HepG2 (cell line): ENCODE measurements around the gene TREML4. TPM values are rescaled to one million over a fixed set of nuclear protein-coding genes. Genes with fewer than 3 reads are reported as not detected.

Experiments used
- ATAC-seq: fragments of 200-7000 bp; cut with Tn5 transposase; 3 replicates; pipeline ENCODE4 v1.9.1; 2020; ENCODE audit warnings: mild to moderate bottlenecking, moderate library complexity
- BruUV-seq: library from RNA; stranded (reverse); fragments of 400-500 nt; replicated peaks from 2 replicates; lab custom pipeline; 2021; lab: Mats Ljungman, UMichigan
- CTCF ChIA-PET: fragments of 300-600 bp; formaldehyde crosslinking; extraction: SDS; loops from one replicate; lab custom pipeline; 2021; ENCODE audit warnings: low total read pairs, inconsistent platforms, low intra/inter-chr PET ratio; lab: Yijun Ruan, JAX
- POLR2A ChIA-PET: fragments of 350-600 bp; sonication (Branson Sonifier 250); formaldehyde crosslinking; loops from one replicate; lab custom pipeline; 2020; ENCODE audit warnings: antibody characterized with exemption, inconsistent platforms; lab: Yijun Ruan, JAX
- DNase-seq: peaks from one replicate; pipeline ENCODE4 v3.0.0-alpha.2; 2015; ENCODE audit warnings: low spot score
- FAIRE-seq: peaks from 3 replicates; lab custom pipeline; 2011; peaks lifted over from hg19 to GRCh38; lab: Jason Lieb, UNC
- H2AFZ ChIP-seq: one replicate; pipeline ENCODE4 v1.6.1; 2011; ENCODE audit warnings: low read length, inconsistent platforms
- H3K27ac ChIP-seq: fragments of 300-600 bp; 3 replicates; pipeline ENCODE4 v1.8.0; 2011; ENCODE audit warnings: mixed run types, mild to moderate bottlenecking, mixed read lengths, low read length, inconsistent platforms; ENCODE audit not compliant: insufficient read depth; ENCODE audit errors: extremely low read length
- H3K27me3 ChIP-seq, 2 experiments: fragments of 200-600 bp in 1 of 2; 2 replicates in 1 of 2; 3 replicates in 1 of 2; pipeline versions ENCODE4 v1.6.0 to v1.8.0; 2011; ENCODE audit warnings: low read length in 2 of 2, mild to moderate bottlenecking in 2 of 2, moderate library complexity in 2 of 2, inconsistent platforms in 1 of 2; ENCODE audit not compliant: insufficient read depth in 2 of 2, control insufficient read depth in 1 of 2
- H3K36me3 ChIP-seq, 2 experiments: fragments of 200-600 bp in 1 of 2; replicated peaks in 1 of 2; 2 replicates in 1 of 2; 3 replicates in 1 of 2; pipeline versions ENCODE4 v1.5.1 to v1.8.0; 2011; ENCODE audit warnings: low read length in 2 of 2, inconsistent platforms in 1 of 2; ENCODE audit not compliant: insufficient read depth in 2 of 2, control insufficient read depth in 1 of 2
- H3K4me1 ChIP-seq: 2 replicates; pipeline ENCODE4 v1.5.1; 2012; ENCODE audit warnings: low read length, inconsistent platforms; ENCODE audit not compliant: insufficient read depth
- H3K4me2 ChIP-seq: 2 replicates; pipeline ENCODE4 v1.6.0; 2011; ENCODE audit warnings: low read depth, low read length, inconsistent platforms
- H3K4me3 ChIP-seq, 3 experiments: fragments of 200-600 bp in 1 of 3; sonication (generic), shearing (Covaris generic) in 1 of 3; replicated peaks in 1 of 3; 2 replicates each; pipeline ENCODE4 v1.5.1; 2011 to 2016; ENCODE audit warnings: low read length in 3 of 3, inconsistent platforms in 2 of 3, low read depth in 2 of 3, mild to moderate bottlenecking in 2 of 3, control low read depth in 1 of 3, mixed read lengths in 1 of 3; ENCODE audit not compliant: insufficient read depth in 1 of 3
- H3K79me2 ChIP-seq: one replicate; pipeline ENCODE4 v1.6.1; 2011; ENCODE audit warnings: low read length, inconsistent platforms; ENCODE audit not compliant: insufficient read depth
- H3K9ac ChIP-seq: 2 replicates; pipeline ENCODE4 v1.6.0; 2011; ENCODE audit warnings: mild to moderate bottlenecking, low read depth, low read length, inconsistent platforms; ENCODE audit not compliant: insufficient read depth
- H3K9me3 ChIP-seq: 2 replicates; pipeline ENCODE4 v1.5.1; 2012; ENCODE audit warnings: mild to moderate bottlenecking, low read length
- H4K20me1 ChIP-seq: 2 replicates; pipeline ENCODE4 v1.6.0; 2011; ENCODE audit warnings: inconsistent platforms, mild to moderate bottlenecking, low read length, moderate library complexity; ENCODE audit not compliant: insufficient read depth
- CEBPG ChIP-seq: IDR thresholded peaks from 2 replicates; pipeline ENCODE4 v1.6.1; 2016
- FOXC1 ChIP-seq: sonication (generic); formaldehyde crosslinking; IDR thresholded peaks from 2 replicates; pipeline ENCODE4 v1.8.0; 2022; ENCODE audit warnings: mild to moderate bottlenecking, missing genetic modification reagents, borderline replicate concordance
- HHEX ChIP-seq: IDR thresholded peaks from 2 replicates; pipeline ENCODE4 v1.6.1; 2016; ENCODE audit warnings: control low read depth
- IKZF5 ChIP-seq: IDR thresholded peaks from 2 replicates; pipeline ENCODE4 v1.6.1; 2018; ENCODE audit warnings: missing genetic modification reagents, mild to moderate bottlenecking, missing compliant biosample characterization
- MXD1 ChIP-seq: sonication (generic); formaldehyde crosslinking; IDR thresholded peaks from 2 replicates; pipeline ENCODE4 v1.4.0; 2020; ENCODE audit warnings: mild to moderate bottlenecking, missing genetic modification reagents
- MYPOP ChIP-seq: sonication (generic); formaldehyde crosslinking; IDR thresholded peaks from 2 replicates; pipeline ENCODE4 v1.8.1; 2023; ENCODE audit warnings: mild to moderate bottlenecking, moderate library complexity, missing genetic modification reagents
- NFE2L1 ChIP-seq: sonication (generic); formaldehyde crosslinking; IDR thresholded peaks from 2 replicates; pipeline ENCODE4 v1.4.0; 2020; ENCODE audit warnings: missing genetic modification reagents, mild to moderate bottlenecking, borderline replicate concordance
- POLR2AphosphoS5 ChIP-seq: IDR thresholded peaks from 2 replicates; pipeline ENCODE4 v1.6.1; 2012; ENCODE audit warnings: low read depth, low read length
- SMARCC2 ChIP-seq: fragments of 450-650 bp; IDR thresholded peaks from 2 replicates; pipeline ENCODE4 v1.6.1; 2017; ENCODE audit warnings: antibody characterized with exemption, mild to moderate bottlenecking
- TAF15 ChIP-seq: fragments of 200-400 bp; formaldehyde crosslinking; IDR thresholded peaks from one replicate; pipeline ENCODE4 v1.6.1; 2018; ENCODE audit warnings: mild to moderate bottlenecking, low read depth, low read length; ENCODE audit not compliant: poor library complexity, severe bottlenecking
- THAP9 ChIP-seq: sonication (generic); formaldehyde crosslinking; IDR thresholded peaks from 2 replicates; pipeline ENCODE4; 2020; ENCODE audit warnings: missing genetic modification reagents, mild to moderate bottlenecking, borderline replicate concordance
- THYN1 ChIP-seq: sonication (generic); formaldehyde crosslinking; IDR thresholded peaks from 2 replicates; pipeline ENCODE4 v1.8.1; 2023; ENCODE audit warnings: low read depth, mild to moderate bottlenecking, moderate library complexity, missing genetic modification reagents, borderline replicate concordance
- ZNF740 ChIP-seq: sonication (generic); formaldehyde crosslinking; IDR thresholded peaks from 2 replicates; pipeline ENCODE4 v1.4.0; 2020; ENCODE audit warnings: missing genetic modification reagents
- ZNF747 ChIP-seq: sonication (generic); formaldehyde crosslinking; IDR thresholded peaks from 2 replicates; pipeline ENCODE4 v1.8.1; 2023; ENCODE audit warnings: missing genetic modification reagents, mild to moderate bottlenecking, borderline replicate concordance
- ZSCAN31 ChIP-seq: sonication (generic); formaldehyde crosslinking; IDR thresholded peaks from 2 replicates; pipeline ENCODE4 v1.5.0; 2020; ENCODE audit warnings: low read depth, mild to moderate bottlenecking, missing genetic modification reagents
- WGBS: methylation state at CpG from one replicate; pipeline ENCODE4 v1.1.6; 2017; ENCODE audit warnings: low lambda C conversion rate; 5-methylcytosine and 5-hydroxymethylcytosine counted together
- in situ Hi-C: cut with HindIII; loops from 2 replicates; pipeline ENCODE4 v1.10.0; 2017; ENCODE audit warnings: low pct_unique_long_range_greater_than_20kb; ENCODE audit not compliant: extremely low pct_ligation_motif_present
- intact Hi-C: fragments of 100-400 bp; cut with micrococcal nuclease; formaldehyde crosslinking; loops from one replicate; pipeline ENCODE4 v1.10.0; 2022; ENCODE audit not compliant: unreplicated experiment
- polyA plus RNA-seq, 8 experiments: library from polyadenylated mRNA; depleted of rRNA in 3 of 8; stranded (reverse) in 7 of 8; unstranded in 1 of 8; fragments of >200 nt; fragmentation: Illumina TruSeq in 4 of 8; extraction: Trizol in 4 of 8; gene quantifications; 2 replicates each; pipeline versions ENCODE4 v1.2.1 to v1.2.3, GENCODE V29; 2011 to 2016; ENCODE audit warnings: low read depth in 4 of 8, missing spikeins in 1 of 8, mixed read lengths in 1 of 8; ENCODE audit not compliant: insufficient read depth in 1 of 8
- total RNA-seq, 5 experiments: library from RNA; depleted of rRNA; stranded (reverse); fragments of >200 nt; fragmentation: Illumina TruSeq; extraction: Trizol; gene quantifications; 2 replicates each; pipeline ENCODE4 v1.2.3, GENCODE V29; 2016; ENCODE audit warnings: low read depth in 1 of 5

Gene TREML4
- total and polyA plus RNA-seq, 2 of the 13 experiments (the other 11 are each of a cell fraction or from before 2014, with no cell fraction given): not detected

GRCh38 chr6:41222045-41222444 lies 6.1 kb upstream of the TREML4 start (continued):
- no peak for TF ChIP-seq NFE2L1 (CRISPR knock-in tag)

GRCh38 chr6:41222513-41222912 lies 5.6 kb upstream of the TREML4 start:
- H4K20me1 ChIP-seq: no peaks in the 10 kb centered on the region
- peaks cover 0 to 17% of the 10 kb centered on the region in 2 experiments; a peak in 1 of 5 replicates for H3K27me3 ChIP-seq
- POLR2A ChIA-PET: no interaction called here
- TF ChIP-seq POLR2AphosphoS5: no peak
- TF ChIP-seq CEBPG (CRISPR knock-in tag): no peak
- no peak for TF ChIP-seq FOXC1 (CRISPR knock-in tag)
- TF ChIP-seq ZNF740 (CRISPR knock-in tag): no peak
- TF ChIP-seq SMARCC2: no peak
- no peak for TF ChIP-seq ZNF747 (CRISPR knock-in tag)
- TF ChIP-seq MYPOP: no peak
- TF ChIP-seq IKZF5: no peak
- no peak for TF ChIP-seq MXD1 (CRISPR knock-in tag)
- TF ChIP-seq TAF15: no peak
- no peak for TF ChIP-seq HHEX (CRISPR knock-in tag)
- TF ChIP-seq THAP9 (CRISPR knock-in tag): no peak
- TF ChIP-seq THYN1 (CRISPR knock-in tag): no peak
- TF ChIP-seq ZSCAN31: no peak
- TF ChIP-seq, all 625 proteins: peak for 0
- no peaks in the 10 kb centered on the region for H3K79me2 ChIP-seq
- H3K9me3 ChIP-seq: no peaks in the 10 kb centered on the region
- H3K4me2 ChIP-seq: no peak overlapping the region
- no peak overlapping the region for H3K27ac ChIP-seq
- H2AFZ ChIP-seq: no peak overlapping the region
- CTCF ChIA-PET: no interaction called here
- FAIRE-seq (no peak), DNase-seq (no peak), ATAC-seq (no peak)
- intact Hi-C loops (no loop called here), in situ Hi-C loops (no loop called here)
- no TSS peak for BruUV-seq
- no peaks in the 10 kb centered on the region for H3K36me3 ChIP-seq
- H3K4me3 ChIP-seq: no peak overlapping the region
- WGBS: 0% methylated on average over 4 of the region's 5 CpGs
- no peak overlapping the region for H3K9ac ChIP-seq
- H3K4me1 ChIP-seq: no peaks in the 10 kb centered on the region
